NCI-H345 (cell line): ENCODE data around the gene PRKCZ.
A peak's percentile ranks its signal among the peaks of the same experiment; 100 is the strongest.

Source experiments
- DNase-seq: peaks from one replicate; lab custom pipeline; 2025; lab: John Stamatoyannopoulos, UW

The PRKCZ gene

DNA sequence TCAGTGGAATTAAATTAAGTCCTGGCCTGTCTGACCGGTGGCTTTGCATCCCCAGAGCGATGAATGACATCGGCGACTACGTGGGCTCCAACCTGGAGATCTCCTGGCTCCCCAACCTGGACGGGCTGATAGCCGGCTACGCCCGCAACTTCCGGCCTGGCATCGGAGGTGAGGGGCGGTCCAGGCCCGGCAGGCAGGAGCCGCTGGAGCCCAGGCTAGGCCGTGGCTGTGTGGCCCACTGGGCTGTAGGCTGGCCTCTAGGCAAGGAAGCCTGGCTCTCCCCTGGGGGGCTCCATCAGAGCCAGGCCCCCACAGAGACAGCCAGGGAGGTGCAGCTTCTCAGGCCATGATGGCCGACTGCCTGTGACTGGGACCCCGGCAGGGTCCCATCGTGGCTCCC, 25.3 kb upstream of the PRKCZ start:
- DNase-seq: no peak

DNA sequence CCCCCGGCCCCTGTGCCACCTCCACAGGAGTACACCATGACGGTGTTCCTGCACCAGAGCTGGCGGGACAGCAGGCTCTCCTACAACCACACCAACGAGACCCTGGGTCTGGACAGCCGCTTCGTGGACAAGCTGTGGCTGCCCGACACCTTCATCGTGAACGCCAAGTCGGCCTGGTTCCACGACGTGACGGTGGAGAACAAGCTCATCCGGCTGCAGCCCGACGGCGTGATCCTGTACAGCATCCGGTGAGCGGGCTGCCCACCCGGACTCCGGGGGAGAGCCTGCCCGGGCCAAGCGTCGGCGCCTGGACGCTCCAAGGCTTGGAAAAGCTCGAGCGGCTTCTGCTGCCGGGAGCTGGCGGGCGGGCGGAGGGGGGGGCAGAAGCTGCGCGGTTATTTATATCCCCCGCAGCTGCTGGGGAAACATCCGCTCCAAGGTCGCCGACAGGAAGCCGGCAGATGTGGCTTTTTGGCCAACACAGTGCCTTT, 24.7 kb upstream of the PRKCZ start:
- DNase-seq: no peak

DNA sequence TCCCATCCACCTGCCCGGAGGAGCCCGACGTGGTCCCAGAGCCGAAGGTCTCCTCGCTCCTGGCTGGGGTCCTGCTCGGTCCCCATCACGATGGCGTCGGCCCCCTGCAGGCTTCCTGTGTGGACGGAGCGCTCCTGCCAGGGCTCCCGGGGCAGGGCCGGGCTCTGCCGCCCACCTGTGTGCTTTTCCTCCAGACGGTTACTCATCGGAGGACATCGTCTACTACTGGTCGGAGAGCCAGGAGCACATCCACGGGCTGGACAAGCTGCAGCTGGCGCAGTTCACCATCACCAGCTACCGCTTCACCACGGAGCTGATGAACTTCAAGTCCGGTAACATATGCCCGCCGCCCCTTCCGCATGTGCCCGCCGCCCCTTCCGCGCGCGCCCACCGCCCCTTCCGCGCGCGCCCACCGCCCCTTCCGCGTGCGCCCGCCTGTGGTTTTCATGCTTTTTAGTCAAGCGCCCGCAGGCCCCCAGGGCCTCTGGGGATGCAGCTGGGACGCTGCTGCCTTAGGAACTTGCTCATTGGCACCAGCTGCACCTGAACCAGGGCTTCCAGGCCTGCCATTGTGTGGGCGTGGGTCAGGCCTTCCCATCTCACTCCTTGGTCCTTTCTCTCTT, 22.1 kb upstream of the PRKCZ start:
- no peak for DNase-seq

- no peak for DNase-seq
These were observed 21.2 kb upstream of the PRKCZ start for GRCh38 chr1:2028870-2029560.

DNA sequence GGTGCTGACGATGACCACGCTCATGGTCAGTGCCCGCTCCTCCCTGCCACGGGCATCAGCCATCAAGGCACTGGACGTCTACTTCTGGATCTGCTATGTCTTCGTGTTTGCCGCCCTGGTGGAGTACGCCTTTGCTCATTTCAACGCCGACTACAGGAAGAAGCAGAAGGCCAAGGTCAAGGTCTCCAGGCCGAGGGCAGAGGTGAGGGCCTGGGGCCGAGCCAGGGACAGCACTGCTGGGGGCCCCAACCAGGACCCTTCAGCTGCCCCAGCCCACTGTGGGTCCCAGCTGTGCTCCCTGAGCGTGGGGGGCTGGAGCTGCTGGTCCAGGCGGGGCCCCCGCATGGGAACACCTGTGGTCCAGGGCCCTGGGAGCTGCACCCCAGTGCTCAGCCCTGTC, 20.6 kb upstream of the PRKCZ start:
- no peak for DNase-seq

- no peak for DNase-seq
These were observed 19.9 kb upstream of the PRKCZ start for GRCh38 chr1:2030076-2030871.

DNA sequence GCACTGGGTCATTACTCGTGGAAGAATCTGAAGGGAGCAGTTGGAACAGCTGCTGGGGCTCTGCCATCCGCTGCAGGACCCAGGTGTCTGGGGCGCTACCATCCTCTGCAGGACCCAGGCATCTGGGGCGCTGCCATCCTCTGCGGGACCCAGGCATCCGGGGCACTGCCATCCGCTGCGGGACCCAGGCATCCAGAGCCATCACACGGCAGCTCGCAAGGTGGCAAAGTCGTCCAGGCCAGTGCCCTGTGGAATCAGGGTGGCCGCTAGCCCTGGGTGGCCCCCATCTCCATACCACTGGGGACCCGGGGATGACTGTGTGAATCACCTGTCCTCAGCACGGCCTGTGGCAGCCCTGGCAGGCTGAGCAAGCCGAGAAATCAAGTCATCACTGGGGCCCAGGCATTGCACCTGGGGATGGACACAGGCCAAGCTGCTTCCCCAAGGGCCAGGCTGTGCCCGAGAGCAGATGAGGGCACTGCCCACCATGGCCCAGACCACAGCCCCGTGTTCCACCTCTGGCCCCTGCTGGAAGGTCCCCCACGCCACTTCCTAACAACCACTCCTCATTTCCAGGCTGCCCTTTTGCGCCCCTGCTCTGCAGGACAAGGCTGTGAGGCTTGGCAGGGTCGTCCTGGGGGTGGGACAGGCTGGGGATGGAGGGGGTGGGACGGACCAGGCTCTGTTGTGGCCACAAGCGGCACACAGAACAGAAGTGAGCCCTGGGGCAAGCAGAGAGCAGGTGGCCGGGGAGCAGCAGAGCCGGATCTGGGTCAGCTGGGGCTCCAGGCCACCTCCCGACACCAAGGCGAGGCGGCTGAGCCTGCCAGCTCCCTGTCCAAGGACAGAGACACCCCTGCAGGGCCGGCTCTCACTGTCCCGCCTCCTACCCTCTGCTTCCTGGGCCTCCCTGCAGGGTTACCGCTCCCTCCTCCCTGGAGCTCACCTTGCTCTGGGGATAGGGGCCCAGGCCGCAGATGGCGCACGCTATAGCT, 18.4 kb upstream of the PRKCZ start:
- no peak for DNase-seq

DNA sequence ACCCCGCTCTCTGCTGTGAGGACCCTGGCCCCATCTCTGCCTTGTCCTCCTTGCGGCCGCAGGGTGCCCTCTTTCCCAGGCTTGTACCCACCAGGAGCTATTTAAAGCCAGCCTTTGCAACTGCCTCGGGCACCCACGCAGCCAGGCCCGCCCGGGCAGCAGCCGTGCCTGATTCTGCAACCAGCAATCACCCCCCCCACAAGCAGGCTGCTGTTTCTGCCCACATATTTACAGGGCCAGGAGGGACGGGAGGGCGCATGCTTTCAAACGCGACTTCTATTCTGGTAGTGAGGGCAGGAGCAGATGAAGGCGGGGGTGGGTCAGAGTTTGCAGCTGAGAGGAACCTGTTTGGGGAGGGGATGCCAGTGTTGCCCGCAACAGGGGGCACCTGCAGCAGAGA, 17.5 kb upstream of the PRKCZ start:
- no peak for DNase-seq

GRCh38 chr1:2033165-2033564, 17.0 kb upstream of the PRKCZ start:
- no peak for DNase-seq

DNA sequence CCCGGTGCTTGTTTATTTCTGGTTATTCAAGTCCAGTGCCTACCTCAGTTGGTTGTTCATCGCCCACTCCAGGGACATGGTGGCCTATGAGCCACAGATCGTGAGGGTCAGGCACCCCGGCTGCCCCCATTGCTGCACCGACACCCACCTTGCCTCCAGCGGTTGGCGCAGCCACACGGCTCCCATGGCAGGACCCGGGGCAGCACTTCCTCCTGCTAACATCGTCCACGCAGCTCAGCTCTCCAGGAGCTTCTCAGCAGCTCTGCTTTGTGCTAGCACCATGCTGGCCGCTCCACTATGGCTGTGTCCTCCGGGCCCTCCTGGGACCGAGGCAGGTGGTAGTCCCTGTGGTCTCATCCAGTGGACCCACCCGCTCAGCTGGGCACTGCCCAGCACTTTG, 13.9 kb upstream of the PRKCZ start:
- no peak for DNase-seq

GRCh38 chr1:2037314-2037979, 12.8 kb upstream of the PRKCZ start:
- no peak for DNase-seq

DNA sequence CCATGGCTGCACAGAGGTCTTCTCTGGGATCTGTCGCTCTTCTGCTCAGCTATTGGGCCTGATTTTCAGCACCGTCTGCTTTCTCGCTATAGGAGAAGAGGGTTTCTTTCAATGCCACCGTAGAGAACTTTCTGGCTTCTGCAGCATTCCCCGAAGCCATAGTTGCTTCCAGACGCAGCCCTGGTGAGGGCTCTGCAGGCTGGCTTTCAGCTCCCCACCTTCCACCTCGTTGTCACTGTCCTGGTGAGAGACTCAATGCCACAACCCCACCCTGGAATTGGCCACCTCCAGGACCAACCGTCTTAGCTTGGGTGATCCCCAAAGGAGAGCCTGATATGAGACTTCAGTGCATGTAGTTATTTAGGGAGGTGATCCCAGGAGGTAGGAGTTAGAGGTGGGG, 12.0 kb upstream of the PRKCZ start:
- DNase-seq: no peak

- DNase-seq: no peak
These were observed 11.0 kb upstream of the PRKCZ start for GRCh38 chr1:2039251-2039650.

DNA sequence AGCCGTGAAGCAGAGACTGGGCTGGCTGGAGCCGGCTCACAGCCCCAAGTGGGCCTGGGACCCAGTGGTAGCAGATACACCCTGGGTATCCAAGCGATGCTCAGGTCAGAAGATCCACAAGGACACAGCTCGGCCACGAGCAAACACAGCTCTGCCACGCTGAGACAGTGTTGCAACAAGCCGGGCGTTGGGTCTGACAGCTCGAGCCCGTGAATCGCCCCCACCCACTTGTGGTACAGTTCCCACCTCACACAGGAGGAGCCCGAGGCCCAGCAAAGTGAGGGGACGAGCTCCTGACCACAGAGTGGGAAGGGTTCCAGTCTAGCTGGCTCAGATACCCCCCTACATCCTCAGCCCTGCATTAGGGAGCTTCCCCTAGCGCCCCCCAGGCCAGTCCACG, 8.9 kb upstream of the PRKCZ start:
- DNase-seq: no peak

DNA sequence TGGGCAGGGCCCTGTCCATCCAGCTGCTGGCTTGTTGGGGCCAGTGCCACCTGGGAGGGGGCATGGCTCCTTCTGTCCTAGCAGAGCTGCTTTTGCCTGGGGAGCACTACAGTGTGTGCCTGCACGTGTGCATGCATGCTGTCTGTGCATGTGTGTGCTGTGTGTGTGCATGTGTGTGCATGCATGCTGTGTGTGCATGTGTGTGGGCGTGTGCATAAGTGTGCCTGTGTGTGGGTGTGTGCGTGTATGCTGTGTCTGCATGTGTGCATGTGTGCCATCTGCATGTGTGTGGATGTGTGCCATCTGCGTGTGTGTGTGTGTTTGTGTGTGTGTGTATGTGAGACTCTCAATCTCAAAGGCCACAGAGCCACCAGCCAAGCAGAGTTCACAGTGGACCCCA, 8.3 kb upstream of the PRKCZ start:
- DNase-seq: no peak

GRCh38 chr1:2042830-2043773, 7.1 kb upstream of the PRKCZ start:
- DNase-seq: no peak

GRCh38 chr1:2043886-2044285, 6.3 kb upstream of the PRKCZ start:
- no peak for DNase-seq

DNA sequence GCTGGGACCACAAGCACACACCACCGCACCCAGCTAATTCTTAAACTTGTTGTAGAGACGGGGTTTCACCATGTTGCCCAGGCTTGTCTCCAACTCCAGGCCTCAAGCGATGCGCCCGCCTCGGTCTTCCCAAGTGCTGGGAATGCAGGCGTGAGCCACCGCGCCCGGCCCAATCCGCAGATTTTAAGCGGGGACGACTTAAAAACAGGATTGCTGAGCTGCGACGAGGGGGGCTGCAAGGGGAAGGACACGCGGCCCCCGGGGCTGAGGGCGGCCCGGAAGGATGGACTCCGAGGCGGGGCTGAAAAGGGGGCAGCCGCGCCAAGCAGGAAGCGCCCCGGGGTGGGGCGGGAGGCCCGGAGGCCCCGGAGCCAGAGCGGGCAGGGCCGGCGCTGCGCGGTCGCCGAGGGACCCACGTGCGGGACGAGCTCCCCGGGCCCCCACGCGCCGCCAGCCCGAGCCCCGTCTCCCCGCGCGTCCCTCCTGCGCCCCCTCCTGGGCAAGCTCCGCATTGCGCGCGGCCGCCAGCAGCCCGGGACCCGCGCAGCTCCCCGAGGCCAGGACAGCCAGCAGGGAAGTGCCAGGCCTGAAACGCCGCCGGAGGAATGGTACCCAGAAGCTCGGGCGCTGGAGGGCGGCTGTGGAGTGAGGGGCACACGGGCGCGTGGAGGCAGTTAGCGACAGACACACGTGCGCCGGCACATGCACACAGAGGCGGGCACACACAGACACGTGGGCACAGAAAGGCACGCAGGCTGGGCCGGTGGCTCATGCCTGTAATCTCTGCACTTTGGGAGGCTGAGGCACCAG, 5.5 kb upstream of the PRKCZ start:
- peak; percentile 64 for DNase-seq

DNA sequence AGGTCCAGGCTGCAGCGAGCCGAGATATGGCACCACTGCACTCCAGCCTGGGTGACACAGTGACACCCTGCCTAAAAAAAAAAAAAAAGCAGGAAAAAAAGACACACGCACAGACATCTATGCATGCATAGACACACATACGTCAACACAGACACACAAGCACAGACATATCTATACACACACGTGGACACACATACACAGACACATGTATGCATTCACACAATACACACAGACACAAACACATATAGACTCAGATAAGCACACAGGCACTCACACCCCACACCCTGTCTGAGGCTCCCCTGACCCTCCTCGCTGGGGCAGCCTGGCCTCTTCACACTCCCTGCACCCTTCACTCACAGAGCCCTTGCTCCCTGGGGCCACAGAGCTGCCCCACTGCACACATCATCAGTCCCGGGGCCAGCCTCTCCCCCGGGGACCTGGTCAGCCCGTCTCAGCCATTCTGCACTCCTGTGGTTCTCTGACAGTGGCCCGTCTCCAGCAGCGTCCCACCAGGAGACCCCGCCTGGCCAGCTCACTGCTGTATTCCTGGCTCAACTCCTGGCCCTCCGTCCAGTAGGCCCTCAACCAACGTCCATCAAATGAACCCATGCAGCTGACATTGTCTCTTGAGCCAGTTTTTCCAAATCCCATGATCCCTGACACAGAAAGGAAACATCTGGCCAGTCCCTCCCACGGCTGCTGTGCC, 4.6 kb upstream of the PRKCZ start:
- DNase-seq: no peak
